Naive thymus-derived CD4-positive, alpha-beta T cell (primary cell): ENCODE measurements around the gene MED22. TPM values are rescaled to one million over a fixed set of nuclear protein-coding genes. Genes with fewer than 3 reads are reported as not detected.

Experiments
- ATAC-seq: fragments of 150-1000 bp; cut with Tn5 transposase; 2 replicates; pipeline ENCODE4 v1.10.0; 2021; ENCODE audit warnings: mild to moderate bottlenecking, moderate library complexity
- CTCF ChIA-PET: fragments of 350-600 bp; sonication (Branson Sonifier 250); formaldehyde crosslinking; loops from one replicate; lab custom pipeline; 2021; ENCODE audit warnings: antibody characterized with exemption; lab: Charles Lee
- POLR2A ChIA-PET: fragments of 350-600 bp; sonication (Branson Sonifier 250); formaldehyde crosslinking; loops from one replicate; lab custom pipeline; 2021; ENCODE audit warnings: antibody characterized with exemption, inconsistent platforms; lab: Charles Lee
- DNase-seq, 9 donors: peaks; one replicate each; pipeline versions ENCODE4 v3.0.0 to v3.0.0-alpha.2; 2020 to 2022; ENCODE audit warnings: mixed read lengths in 1 of 9
- H3K27ac ChIP-seq: one replicate; pipeline ENCODE4 v1.7.0; 2013; ENCODE audit warnings: mild to moderate bottlenecking, low read depth, low read length, moderate library complexity
- H3K27me3 ChIP-seq, 2 donors: one replicate each; pipeline ENCODE4 v1.7.0; 2013; ENCODE audit warnings: low read length in 2 of 2, mild to moderate bottlenecking in 2 of 2, moderate library complexity in 2 of 2; ENCODE audit not compliant: control insufficient read depth in 2 of 2, insufficient read depth in 2 of 2
- H3K36me3 ChIP-seq, 3 experiments: 1 replicate in 2 of 3; 2 replicates in 1 of 3; pipeline ENCODE4 v1.7.0; 2013; ENCODE audit warnings: low read length in 3 of 3, mild to moderate bottlenecking in 3 of 3, moderate library complexity in 1 of 3; ENCODE audit not compliant: insufficient read depth in 3 of 3, control insufficient read depth in 2 of 3
- H3K4me1 ChIP-seq, 2 donors: one replicate each; pipeline ENCODE4 v1.7.0; 2013; ENCODE audit warnings: low read length in 2 of 2, mild to moderate bottlenecking in 2 of 2, moderate library complexity in 1 of 2; ENCODE audit not compliant: control insufficient read depth in 2 of 2, insufficient read depth in 2 of 2
- H3K4me3 ChIP-seq: 2 replicates; pipeline ENCODE4 v1.7.0; 2013; ENCODE audit warnings: mild to moderate bottlenecking, low read length
- H3K9me3 ChIP-seq, 3 experiments: 1 replicate in 2 of 3; 2 replicates in 1 of 3; pipeline ENCODE4 v1.7.0; 2013; ENCODE audit warnings: low read length in 3 of 3; ENCODE audit not compliant: control insufficient read depth in 2 of 3
- H3K27ac Mint-ChIP-seq, 9 donors: one replicate each; pipeline ENCODE4 v1.8.0; 2020 to 2022; ENCODE audit warnings: mixed read lengths in 9 of 9, mild to moderate bottlenecking in 8 of 9, moderate library complexity in 5 of 9, inconsistent platforms in 2 of 9
- H3K27me3 Mint-ChIP-seq, 5 donors: one replicate each; pipeline ENCODE4 v1.8.0; 2021 to 2022; ENCODE audit warnings: mixed read lengths in 5 of 5, mild to moderate bottlenecking in 1 of 5
- H3K36me3 Mint-ChIP-seq, 5 donors: one replicate each; pipeline ENCODE4 v1.8.0; 2020 to 2022; ENCODE audit warnings: mixed read lengths in 5 of 5, mild to moderate bottlenecking in 3 of 5, inconsistent platforms in 1 of 5
- H3K4me1 Mint-ChIP-seq, 7 donors: one replicate each; pipeline ENCODE4 v1.8.0; 2020 to 2022; ENCODE audit warnings: mixed read lengths in 7 of 7, mild to moderate bottlenecking in 3 of 7, inconsistent platforms in 1 of 7
- H3K4me3 Mint-ChIP-seq, 10 donors: one replicate each; pipeline ENCODE4 v1.8.0; 2020 to 2022; ENCODE audit warnings: mild to moderate bottlenecking in 10 of 10, mixed read lengths in 10 of 10, moderate library complexity in 6 of 10, inconsistent platforms in 2 of 10
- H3K9me3 Mint-ChIP-seq, 11 donors: one replicate each; pipeline ENCODE4 v1.8.0; 2020 to 2022; ENCODE audit warnings: mixed read lengths in 11 of 11, mild to moderate bottlenecking in 4 of 11, inconsistent platforms in 1 of 11, moderate library complexity in 1 of 11
- intact Hi-C, 2 donors: fragments of 100-400 bp; cut with micrococcal nuclease; formaldehyde crosslinking; loops; one replicate each; pipeline ENCODE4 v1.15.1; 2023
- polyA plus RNA-seq, 2 donors: library from polyadenylated mRNA; unstranded; fragments of 300-500 nt; fragmentation: Illumina TruSeq; gene quantifications; one replicate each; pipeline ENCODE4 v1.2.3, GENCODE V29; 2021
- total RNA-seq, 6 experiments: library from RNA in 5 of 6; stranded (reverse) in 5 of 6; gene quantifications; 1 replicate in 5 of 6; 2 replicates in 1 of 6; pipeline ENCODE4 v1.2.3 and lab custom pipeline; 2021 to 2026

The MED22 gene
- total and polyA plus RNA-seq, 7 experiments from 2014 or later: 13.5 to 44.6 (median 30.3) TPM

DNA sequence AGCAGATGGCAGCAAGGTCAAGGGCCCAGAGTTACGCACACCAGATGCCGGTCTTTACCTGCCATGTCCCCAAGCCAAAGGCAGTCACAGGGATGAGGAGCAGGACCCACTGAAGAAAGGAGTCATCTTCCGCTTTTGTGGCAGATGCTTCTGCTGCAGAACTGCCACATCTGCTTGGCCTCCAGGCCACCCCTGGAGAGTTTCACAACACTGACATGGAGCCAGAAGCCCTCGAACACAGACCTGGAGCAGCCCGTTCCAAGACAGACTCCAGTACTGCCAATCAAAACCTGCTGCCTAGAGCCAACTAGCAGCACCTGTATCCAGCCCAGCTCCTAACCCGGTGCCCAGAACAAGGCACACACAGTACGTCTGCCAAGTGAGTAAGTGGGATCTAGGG, 6.8 kb upstream of the MED22 start:
- Histone ChIP-seq H3K27ac (no peak overlapping the region), H3K4me3 (no peak overlapping the region), H3K36me3 (peaks cover 20 to 76% (median 27%) of the 10 kb centered on the region in 3 experiments), H3K4me1 (peaks cover 12 to 28% of the 10 kb centered on the region in 2 donors), H3K9me3 (no peaks in the 10 kb centered on the region), H3K27me3 (no peaks in the 10 kb centered on the region)
- H3K27me3 Mint-ChIP-seq: no peaks in the 10 kb centered on the region
- H3K36me3 Mint-ChIP-seq: peaks cover 0 to 39% (median 24%) of the 10 kb centered on the region in 5 donors
- peak overlapping the region; percentile 80 to 94 (median 89) for H3K4me3 Mint-ChIP-seq
- intact Hi-C loops: loop anchor here (5.0 kb wide), 3 partner anchors 167 to 232 kb away; partner anchors contain the start of gene RALGDS (in 1 of the 2)
- H3K4me1 Mint-ChIP-seq: peaks cover 24 to 51% (median 32%) of the 10 kb centered on the region in 7 donors
- DNase-seq (no peak), ATAC-seq (no peak)
- POLR2A ChIA-PET: interaction anchor here (1.0 to 10.5 kb wide), 3 partner anchors 12 to 128 kb away, joined by 4 to 185 read pairs (median 15); partner anchors contain the start of gene SURF4
- CTCF ChIA-PET: no interaction called here
- no peaks in the 10 kb centered on the region for H3K9me3 Mint-ChIP-seq
- H3K27ac Mint-ChIP-seq: peak overlapping the region in 5 of 9 donors; percentile 19 to 91 (median 88)

DNA sequence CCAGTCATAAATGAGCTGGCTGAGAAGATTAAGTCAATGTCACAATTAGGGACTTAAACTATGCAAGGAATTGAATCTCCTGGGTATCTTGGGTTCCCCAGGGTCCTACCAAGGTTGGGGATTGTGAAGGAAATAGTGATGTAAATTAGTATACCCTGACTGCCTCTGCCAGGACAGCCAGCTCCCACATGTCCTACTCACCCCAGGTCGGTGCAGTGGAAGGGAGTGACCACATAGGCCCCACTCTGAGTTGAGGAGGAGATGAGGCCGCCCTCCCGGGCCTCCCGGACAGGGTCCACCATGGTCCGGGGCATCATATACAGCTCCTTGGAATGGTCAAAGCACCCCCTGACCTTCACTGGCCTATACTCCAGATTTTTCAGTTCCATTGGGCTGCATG, 5.6 kb upstream of the MED22 start:
- H3K4me3 ChIP-seq: no peak overlapping the region
- intact Hi-C loops: no loop called here
- H3K4me1 Mint-ChIP-seq: peaks cover 26 to 56% (median 39%) of the 10 kb centered on the region in 7 donors
- ChIA-PET CTCF (interaction anchor here (3.3 kb wide), 1 partner anchor 17 kb away, joined by 11 read pairs; no protein-coding TSS in a partner anchor), POLR2A (interaction anchor here (0.7 to 10.5 kb wide), 2 partner anchors 16 to 23 kb away, joined by 3 to 185 read pairs; partner anchors contain the start of gene SURF4)
- H3K4me1 ChIP-seq: peaks cover 21 to 35% of the 10 kb centered on the region in 2 donors
- H3K4me3 Mint-ChIP-seq: peak overlapping the region in 2 of 10 donors; percentile 36 to 64
- H3K36me3 Mint-ChIP-seq: peaks cover 6 to 46% (median 36%) of the 10 kb centered on the region in 5 donors
- DNase-seq (no peak), ATAC-seq (no peak)
- no peaks in the 10 kb centered on the region for H3K27me3 Mint-ChIP-seq
- no peaks in the 10 kb centered on the region for H3K27me3 ChIP-seq
- H3K27ac ChIP-seq: no peak overlapping the region
- H3K9me3 Mint-ChIP-seq: peaks cover 0 to 2% (median 0%) of the 10 kb centered on the region in 11 donors
- H3K27ac Mint-ChIP-seq: peak overlapping the region in 5 of 9 donors; percentile 14 to 61 (median 47)
- no peaks in the 10 kb centered on the region for H3K9me3 ChIP-seq
- peaks cover 20 to 74% (median 31%) of the 10 kb centered on the region in 3 experiments for H3K36me3 ChIP-seq

DNA sequence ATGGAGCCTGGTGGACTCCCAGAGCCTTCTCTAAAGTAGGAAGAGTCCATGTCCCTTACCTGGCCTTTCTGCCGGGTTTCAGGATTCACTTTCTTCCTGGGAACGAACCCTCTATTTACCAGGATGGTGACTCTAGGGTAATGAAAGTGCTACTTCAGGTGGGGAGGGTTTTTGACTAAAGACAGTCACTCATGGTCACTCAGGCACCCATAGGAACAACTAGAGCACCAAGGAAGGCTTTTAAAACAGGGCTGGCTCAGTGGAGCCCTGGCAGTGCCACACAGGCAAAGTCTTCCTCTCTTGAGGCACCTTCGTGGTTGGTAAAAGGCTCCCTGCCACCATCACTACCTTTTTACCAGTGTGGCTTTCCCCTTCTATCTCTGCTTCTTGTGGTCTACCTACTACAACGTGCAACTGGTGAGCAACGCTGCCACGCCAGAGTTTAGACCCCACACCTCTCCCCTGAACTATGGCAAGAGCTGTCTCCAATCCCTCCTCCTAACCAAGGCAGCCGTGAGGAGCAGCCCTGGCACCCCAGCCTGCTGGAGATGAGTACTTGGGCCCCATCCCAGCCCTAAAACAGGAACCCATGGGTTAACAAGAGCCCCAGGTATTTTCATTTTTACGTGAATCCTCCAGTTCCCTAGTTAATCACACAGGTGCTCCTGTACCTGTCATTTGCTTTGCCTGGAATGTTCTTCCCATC, 4.9 kb upstream of the MED22 start:
- DNase-seq (no peak), ATAC-seq (no peak)
- Histone ChIP-seq H3K9me3 (no peaks in the 10 kb centered on the region), H3K36me3 (peaks cover 20 to 74% (median 31%) of the 10 kb centered on the region in 3 experiments), H3K4me1 (peaks cover 17 to 28% of the 10 kb centered on the region in 2 donors), H3K4me3 (no peak overlapping the region), H3K27ac (no peak overlapping the region), H3K27me3 (no peaks in the 10 kb centered on the region)
- peaks cover 0 to 2% (median 0%) of the 10 kb centered on the region in 5 donors for H3K27me3 Mint-ChIP-seq
- intact Hi-C loops: no loop called here
- ChIA-PET CTCF (interaction anchor here (3.3 kb wide), 1 partner anchor 18 kb away, joined by 11 read pairs; no protein-coding TSS in a partner anchor), POLR2A (interaction anchor here (0.7 to 10.5 kb wide), 2 partner anchors 16 to 24 kb away, joined by 3 to 185 read pairs; partner anchors contain the start of gene SURF4)
- peak overlapping the region in 6 of 9 donors; percentile 14 to 81 (median 55) for H3K27ac Mint-ChIP-seq
- H3K4me3 Mint-ChIP-seq: peak overlapping the region in 1 of 10 donors; percentile 13
- H3K9me3 Mint-ChIP-seq: peaks cover 0 to 2% (median 0%) of the 10 kb centered on the region in 11 donors
- peaks cover 8 to 42% (median 38%) of the 10 kb centered on the region in 5 donors for H3K36me3 Mint-ChIP-seq
- H3K4me1 Mint-ChIP-seq: peaks cover 20 to 55% (median 38%) of the 10 kb centered on the region in 7 donors

DNA sequence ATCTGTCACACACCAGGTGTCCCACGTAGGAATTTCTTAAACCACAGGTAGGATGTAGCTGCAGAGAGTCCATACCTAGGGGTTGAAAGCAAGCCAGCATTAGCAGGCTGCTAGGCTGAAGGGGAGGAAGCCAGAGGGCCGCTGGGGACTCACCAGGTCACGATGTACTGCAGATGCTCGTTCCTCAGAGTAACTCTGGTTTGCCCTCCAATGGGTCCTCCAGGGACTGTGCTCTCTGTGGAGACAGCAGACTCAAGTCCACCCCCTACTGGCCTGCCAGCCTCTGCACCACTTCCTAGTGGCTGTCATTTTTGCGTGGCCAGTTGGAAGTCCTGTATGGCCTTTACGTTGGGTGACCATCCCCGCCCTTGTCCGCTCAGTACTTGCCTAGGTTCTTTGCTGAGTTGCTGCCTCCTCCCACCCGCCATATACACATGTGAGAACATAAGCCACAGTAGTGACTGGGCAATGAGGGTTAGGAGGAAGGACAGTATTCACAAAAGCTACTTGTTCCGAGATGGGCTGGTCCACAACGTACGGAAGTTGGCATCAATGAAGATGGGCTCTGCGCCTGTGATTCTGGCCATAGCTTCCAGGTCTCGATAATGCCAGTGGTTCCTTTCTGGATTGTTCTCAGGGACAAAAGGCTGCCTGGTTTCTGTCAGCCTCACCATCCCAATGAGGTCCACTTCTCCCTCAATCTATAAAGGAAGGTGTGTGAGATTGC, 4.1 kb upstream of the MED22 start:
- peaks cover 0 to 2% (median 0%) of the 10 kb centered on the region in 5 donors for H3K27me3 Mint-ChIP-seq
- ChIA-PET CTCF (interaction anchor here (3.3 kb wide), 1 partner anchor 19 kb away, joined by 11 read pairs; no protein-coding TSS in a partner anchor), POLR2A (interaction anchor here (0.7 to 10.5 kb wide), 3 partner anchors 8 to 17 kb away, joined by 3 to 185 read pairs (median 4); partner anchors contain the start of gene SURF4)
- Histone ChIP-seq H3K36me3 (peaks cover 20 to 72% (median 31%) of the 10 kb centered on the region in 3 experiments), H3K4me1 (peaks cover 9 to 22% of the 10 kb centered on the region in 2 donors), H3K27ac (no peak overlapping the region), H3K27me3 (no peaks in the 10 kb centered on the region), H3K9me3 (no peaks in the 10 kb centered on the region), H3K4me3 (no peak overlapping the region)
- no peak overlapping the region for H3K4me3 Mint-ChIP-seq
- peak in 4 of 9 donors; percentile 17 to 44 (median 26) for DNase-seq
- H3K27ac Mint-ChIP-seq: peak overlapping the region in 2 of 9 donors; percentile 10 to 52
- intact Hi-C loops: no loop called here
- H3K4me1 Mint-ChIP-seq: peaks cover 15 to 50% (median 34%) of the 10 kb centered on the region in 7 donors
- ATAC-seq: no peak
- peaks cover 0 to 2% (median 0%) of the 10 kb centered on the region in 11 donors for H3K9me3 Mint-ChIP-seq
- H3K36me3 Mint-ChIP-seq: peaks cover 8 to 42% (median 36%) of the 10 kb centered on the region in 5 donors

DNA sequence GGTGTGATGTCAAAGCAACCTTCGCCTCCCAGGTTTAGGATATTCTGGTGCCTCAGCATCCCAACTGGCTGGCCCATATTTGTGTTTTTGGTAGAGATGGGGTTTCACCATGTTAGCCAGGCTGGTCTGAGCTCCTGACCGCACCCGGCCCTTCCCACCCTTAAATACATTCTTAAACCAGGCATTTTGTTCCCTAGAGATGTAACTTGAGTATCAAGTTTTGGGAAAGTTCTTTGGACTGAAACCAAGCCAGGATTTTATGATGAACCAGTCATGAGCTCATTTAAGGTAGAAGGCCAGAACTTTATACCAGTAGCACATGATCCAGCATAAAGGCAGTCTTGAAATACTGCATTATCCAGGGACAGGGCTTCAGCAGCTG, 3.6 kb upstream of the MED22 start:
- Mint-ChIP-seq H3K36me3 (peaks cover 8 to 42% (median 38%) of the 10 kb centered on the region in 5 donors), H3K4me3 (no peak overlapping the region), H3K9me3 (peaks cover 0 to 2% (median 0%) of the 10 kb centered on the region in 11 donors), H3K27ac (peak overlapping the region in 1 of 9 donors; percentile 52), H3K27me3 (peaks cover 0 to 2% (median 0%) of the 10 kb centered on the region in 5 donors), H3K4me1 (peaks cover 19 to 54% (median 38%) of the 10 kb centered on the region in 7 donors)
- Histone ChIP-seq H3K9me3 (no peaks in the 10 kb centered on the region), H3K4me3 (no peak overlapping the region), H3K27ac (no peak overlapping the region), H3K4me1 (peaks cover 13 to 26% of the 10 kb centered on the region in 2 donors), H3K36me3 (peaks cover 20 to 68% (median 31%) of the 10 kb centered on the region in 3 experiments), H3K27me3 (no peaks in the 10 kb centered on the region)
- intact Hi-C loops: no loop called here
- ChIA-PET CTCF (interaction anchor here (3.3 kb wide), 1 partner anchor 19 kb away, joined by 11 read pairs; no protein-coding TSS in a partner anchor), POLR2A (interaction anchor here (1.1 to 10.5 kb wide), 2 partner anchors 11 to 18 kb away, joined by 4 to 185 read pairs; partner anchors contain the start of gene SURF4)
- no peak for ATAC-seq
- DNase-seq: no peak
